ENCODE measurements around the gene MYO5B.

GRCh38 chr18:49841236-49842217 is 353.4 kb downstream of the MYO5B start:
- TF ChIP-seq CTCF (IDR thresholded peaks at IDR 0.05) = no peak
- no peak for TF ChIP-seq POLR2AphosphoS5 (IDR thresholded peaks at IDR 0.05; ENCODE audit: insufficient read depth in 1 of 2, low read depth in 1 of 2)
